ENCODE data around the gene ZC3H7B. TPM values are rescaled to one million over a fixed set of nuclear protein-coding genes. Genes with fewer than 3 reads are reported as not detected.

ZC3H7B gene
- total and polyA plus RNA-seq, 2 experiments from 2014 or later, result 5.7 to 61.5 TPM

- H3K79me2 ChIP-seq (replicated peaks; ENCODE audit: insufficient read depth), result no peaks in the 10 kb centered on the region
- Mint-ChIP-seq H3K4me1 (peaks cover 11% of the 10 kb centered on the region), H3K9me3 (no peaks in the 10 kb centered on the region), H3K4me3 (peak overlapping the region; percentile 31; the same call in 1 of the 3 replicates), H3K27me3 (ENCODE audit: insufficient read depth, low read depth, poor library complexity) (peaks cover 6% of the 10 kb centered on the region), H3K36me3 (ENCODE audit: low read depth) (peaks cover 92% of the 10 kb centered on the region), H3K27ac (peak overlapping the region; percentile 90)
- H4K20me1 ChIP-seq (replicated peaks; ENCODE audit: insufficient read depth), result peaks cover 20% of the 10 kb centered on the region
- no peak overlapping the region for H3K4me2 ChIP-seq
- DNase-seq (ENCODE audit: low spot score), result peak; percentile 47
- H3F3A ChIP-seq (replicated peaks; ENCODE audit: low read depth), result peaks cover 14% of the 10 kb centered on the region; the same call in 1 of the 2 replicates
- H3K9me2 ChIP-seq (ENCODE audit: insufficient read depth), result no peaks in the 10 kb centered on the region
- TF ChIP-seq EZH2phosphoT487 (IDR thresholded peaks at IDR 0.05; ENCODE audit: unreplicated experiment), result no peak
- TF ChIP-seq CREB1 (CRISPR knock-in tag; IDR thresholded peaks at IDR 0.05; ENCODE audit: low read depth), result no peak
- no peak for TF ChIP-seq ZNF462 (CRISPR knock-in tag; IDR thresholded peaks at IDR 0.05)
- TF ChIP-seq EZH2 (IDR thresholded peaks at IDR 0.05; ENCODE audit: low read depth, unreplicated experiment), result no peak
- TF ChIP-seq CTCF (conservative IDR thresholded peaks at IDR 0.05; ENCODE audit: low read depth in 2 of 2), result no peak
- TF ChIP-seq ZNF114 (CRISPR knock-in tag; IDR thresholded peaks at IDR 0.05), result no peak
- no peak for TF ChIP-seq POLR2AphosphoS5 (IDR thresholded peaks at IDR 0.05; ENCODE audit: low read depth)
- no peak for TF ChIP-seq STAT1 (IDR thresholded peaks at IDR 0.05; ENCODE audit: unreplicated experiment)
- no peak for TF ChIP-seq REST (IDR thresholded peaks at IDR 0.05; ENCODE audit: unreplicated experiment)
- no peak for TF ChIP-seq JUNB (IDR thresholded peaks at IDR 0.05; ENCODE audit: unreplicated experiment)
- TF ChIP-seq NANOG (IDR thresholded peaks at IDR 0.05; ENCODE audit: borderline replicate concordance), result no peak
- no peak for TF ChIP-seq ZNF331 (CRISPR knock-in tag; IDR thresholded peaks at IDR 0.05; ENCODE audit: low read depth)
- TF ChIP-seq ETS1 (IDR thresholded peaks at IDR 0.05), result no peak
- H3K36me3 ChIP-seq (ENCODE audit: insufficient read depth), result peaks cover 66% of the 10 kb centered on the region
- no peaks in the 10 kb centered on the region for H3K27me3 ChIP-seq (ENCODE audit: insufficient read depth)
- no peaks in the 10 kb centered on the region for H3K4me1 ChIP-seq (ENCODE audit: insufficient read depth)
- peak; percentile 70 for ATAC-seq
- H2AFZ ChIP-seq, result no peak overlapping the region
- H3K4me3 ChIP-seq, result no peak overlapping the region
- H3K27ac ChIP-seq (ENCODE audit: low read depth), result peak overlapping the region; percentile 27; the same call in 1 of the 2 replicates
Measured at GRCh38 chr22:41256254-41257253, 44.8 kb upstream of the ZC3H7B start.
